ENCODE measurements around the gene ACVR1B.

The ACVR1B gene

DNA sequence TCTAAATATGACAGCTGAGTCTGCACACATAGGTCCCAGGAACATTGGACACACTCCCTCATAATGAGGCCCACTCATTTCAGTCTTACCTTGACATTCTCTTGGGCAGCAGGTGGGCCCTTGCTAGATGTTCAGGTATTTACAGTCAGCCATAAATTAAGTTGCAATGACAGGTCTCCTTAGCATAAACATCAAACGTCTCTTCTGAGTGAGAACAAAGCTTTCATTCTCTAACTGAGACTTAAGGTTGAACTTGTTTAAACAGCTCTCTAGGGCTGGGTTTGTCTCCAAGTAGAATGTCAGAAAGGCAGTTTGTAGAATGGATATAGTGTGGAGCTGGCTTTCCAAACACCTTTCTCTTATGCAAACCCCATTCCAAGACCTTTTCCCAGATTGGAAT, 10.3 kb downstream of the ACVR1B start:
- H3K4me3 ChIP-seq (ENCODE audit: low read length) = no peak overlapping the region
- H3K27ac ChIP-seq (ENCODE audit: low read length) = no peak overlapping the region
- H3K9me3 ChIP-seq (ENCODE audit: control insufficient read depth, low read depth, low read length) = no peaks in the 10 kb centered on the region
- H3K27me3 ChIP-seq (ENCODE audit: control insufficient read depth, insufficient read depth, low read length) = no peaks in the 10 kb centered on the region
- H3K36me3 ChIP-seq (ENCODE audit: control insufficient read depth, low read depth, low read length) = no peaks in the 10 kb centered on the region
- no peak overlapping the region for H3K9ac ChIP-seq (ENCODE audit: low read length)
- no peaks in the 10 kb centered on the region for H3K4me1 ChIP-seq (ENCODE audit: control insufficient read depth, low read depth, low read length)

DNA sequence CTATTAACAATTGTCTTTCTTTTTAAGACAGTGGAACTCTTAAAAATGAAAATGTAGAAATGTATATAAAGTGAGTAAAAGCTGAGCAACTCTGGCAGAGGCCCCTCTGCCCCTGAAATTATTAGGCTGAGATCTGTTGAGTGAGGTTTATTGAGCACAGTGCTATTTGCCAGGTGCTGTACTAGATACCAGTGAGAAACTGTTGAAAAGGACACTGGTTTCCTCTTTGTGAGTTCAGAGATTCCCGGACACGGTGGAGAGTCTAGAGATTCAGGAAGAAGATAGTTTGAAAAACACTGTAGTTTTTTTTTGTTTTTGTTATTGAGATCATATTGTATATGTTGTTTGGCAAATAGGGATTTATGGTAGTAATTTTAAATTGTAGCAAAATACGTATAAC, 11.2 kb downstream of the ACVR1B start:
- no peaks in the 10 kb centered on the region for H3K27me3 ChIP-seq (ENCODE audit: control insufficient read depth, insufficient read depth, low read length)
- no peak overlapping the region for H3K9ac ChIP-seq (ENCODE audit: low read length)
- no peak overlapping the region for H3K27ac ChIP-seq (ENCODE audit: low read length)
- H3K36me3 ChIP-seq (ENCODE audit: control insufficient read depth, low read depth, low read length) = no peaks in the 10 kb centered on the region
- no peak overlapping the region for H3K4me3 ChIP-seq (ENCODE audit: low read length)
- H3K4me1 ChIP-seq (ENCODE audit: control insufficient read depth, low read depth, low read length) = no peaks in the 10 kb centered on the region
- no peaks in the 10 kb centered on the region for H3K9me3 ChIP-seq (ENCODE audit: control insufficient read depth, low read depth, low read length)

DNA sequence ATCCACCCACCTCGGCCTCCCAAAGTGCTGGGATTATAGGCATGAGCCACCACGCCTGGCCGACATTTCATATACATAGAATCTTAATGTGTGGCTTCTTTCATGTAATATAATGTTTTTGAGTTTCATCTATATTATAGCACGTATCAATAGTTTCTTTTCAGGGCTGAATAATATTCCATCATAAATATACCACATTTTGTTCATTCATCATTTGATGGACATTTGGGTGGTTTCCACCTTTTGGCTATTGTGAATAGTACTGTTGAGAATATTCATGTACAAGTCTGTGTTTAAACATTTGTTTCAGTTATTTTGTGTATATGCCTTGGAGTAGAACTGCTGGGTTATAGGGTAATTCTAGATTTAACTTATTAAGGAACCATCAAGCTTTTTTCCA, 12.0 kb downstream of the ACVR1B start:
- Histone ChIP-seq H3K36me3 (ENCODE audit: control insufficient read depth, low read depth, low read length) (no peaks in the 10 kb centered on the region), H3K27ac (ENCODE audit: low read length) (no peak overlapping the region), H3K4me1 (ENCODE audit: control insufficient read depth, low read depth, low read length) (no peaks in the 10 kb centered on the region), H3K9ac (ENCODE audit: low read length) (no peak overlapping the region), H3K9me3 (ENCODE audit: control insufficient read depth, low read depth, low read length) (no peaks in the 10 kb centered on the region), H3K4me3 (ENCODE audit: low read length) (no peak overlapping the region), H3K27me3 (ENCODE audit: control insufficient read depth, insufficient read depth, low read length) (no peaks in the 10 kb centered on the region)

DNA sequence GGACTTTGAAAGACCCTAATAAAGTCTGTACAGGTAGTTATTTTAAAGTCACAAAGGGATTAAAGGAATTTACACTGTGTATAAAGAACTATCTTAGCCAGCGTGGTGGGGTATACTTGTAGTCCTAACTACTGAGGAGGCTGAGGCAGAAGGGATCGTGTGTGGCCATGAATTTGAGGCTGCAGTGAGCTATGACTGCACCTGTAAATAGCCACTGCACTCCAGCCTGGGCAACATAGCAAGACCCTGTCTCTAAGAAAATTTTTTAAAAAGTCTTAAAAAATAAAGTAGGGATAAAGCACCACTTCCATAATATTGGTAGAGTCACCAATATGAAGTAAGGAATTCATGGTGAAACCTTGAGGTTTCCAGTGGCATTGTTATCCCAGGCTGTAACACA, 18.1 kb downstream of the ACVR1B start:
- Histone ChIP-seq H3K27ac (ENCODE audit: low read length) (no peak overlapping the region), H3K9ac (ENCODE audit: low read length) (no peak overlapping the region), H3K4me3 (ENCODE audit: low read length) (no peak overlapping the region), H3K9me3 (ENCODE audit: control insufficient read depth, low read depth, low read length) (no peaks in the 10 kb centered on the region), H3K27me3 (ENCODE audit: control insufficient read depth, insufficient read depth, low read length) (no peaks in the 10 kb centered on the region), H3K36me3 (ENCODE audit: control insufficient read depth, low read depth, low read length) (no peaks in the 10 kb centered on the region), H3K4me1 (ENCODE audit: control insufficient read depth, low read depth, low read length) (peaks cover 8% of the 10 kb centered on the region)

DNA sequence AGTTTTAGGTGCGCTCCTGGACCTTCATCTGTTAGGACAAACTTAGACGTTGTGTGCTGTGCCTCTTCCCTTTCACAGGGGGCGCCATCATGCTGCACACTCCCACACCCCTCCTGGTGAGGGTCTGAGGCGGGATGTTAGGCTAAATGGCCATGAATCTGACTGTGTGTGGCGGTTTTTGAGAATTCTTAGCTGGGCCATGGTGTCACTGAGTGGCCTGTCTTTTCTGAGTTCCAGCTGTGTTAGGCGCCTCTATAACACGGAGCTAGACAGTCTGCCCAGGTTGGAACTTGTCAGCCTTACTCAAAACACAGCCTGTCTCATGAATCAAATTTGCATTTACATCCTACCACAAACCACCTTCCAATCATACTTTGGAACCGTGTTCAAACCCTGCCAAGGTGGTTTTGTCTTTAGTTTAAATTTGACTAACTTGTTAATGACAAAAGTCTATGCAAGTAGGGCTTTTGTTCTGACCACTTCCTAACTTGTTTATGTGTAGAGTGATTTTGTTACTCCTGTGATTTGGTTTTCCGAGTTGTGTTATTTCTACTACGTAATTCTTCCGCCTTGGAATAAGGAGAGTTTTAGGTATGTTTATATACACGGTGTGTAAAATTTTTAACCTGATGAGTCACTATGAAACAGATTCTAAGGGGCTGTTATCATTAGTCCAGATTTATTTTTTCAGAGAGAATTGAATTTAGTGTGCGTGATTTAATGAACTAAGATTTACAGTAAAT, 19.6 kb downstream of the ACVR1B start:
- no peak overlapping the region for H3K4me3 ChIP-seq (ENCODE audit: low read length)
- peaks cover under 1% of the 10 kb centered on the region for H3K36me3 ChIP-seq (ENCODE audit: control insufficient read depth, low read depth, low read length)
- peaks cover 13% of the 10 kb centered on the region for H3K4me1 ChIP-seq (ENCODE audit: control insufficient read depth, low read depth, low read length)
- no peak overlapping the region for H3K9ac ChIP-seq (ENCODE audit: low read length)
- no peaks in the 10 kb centered on the region for H3K9me3 ChIP-seq (ENCODE audit: control insufficient read depth, low read depth, low read length)
- H3K27ac ChIP-seq (ENCODE audit: low read length) = no peak overlapping the region
- no peaks in the 10 kb centered on the region for H3K27me3 ChIP-seq (ENCODE audit: control insufficient read depth, insufficient read depth, low read length)

DNA sequence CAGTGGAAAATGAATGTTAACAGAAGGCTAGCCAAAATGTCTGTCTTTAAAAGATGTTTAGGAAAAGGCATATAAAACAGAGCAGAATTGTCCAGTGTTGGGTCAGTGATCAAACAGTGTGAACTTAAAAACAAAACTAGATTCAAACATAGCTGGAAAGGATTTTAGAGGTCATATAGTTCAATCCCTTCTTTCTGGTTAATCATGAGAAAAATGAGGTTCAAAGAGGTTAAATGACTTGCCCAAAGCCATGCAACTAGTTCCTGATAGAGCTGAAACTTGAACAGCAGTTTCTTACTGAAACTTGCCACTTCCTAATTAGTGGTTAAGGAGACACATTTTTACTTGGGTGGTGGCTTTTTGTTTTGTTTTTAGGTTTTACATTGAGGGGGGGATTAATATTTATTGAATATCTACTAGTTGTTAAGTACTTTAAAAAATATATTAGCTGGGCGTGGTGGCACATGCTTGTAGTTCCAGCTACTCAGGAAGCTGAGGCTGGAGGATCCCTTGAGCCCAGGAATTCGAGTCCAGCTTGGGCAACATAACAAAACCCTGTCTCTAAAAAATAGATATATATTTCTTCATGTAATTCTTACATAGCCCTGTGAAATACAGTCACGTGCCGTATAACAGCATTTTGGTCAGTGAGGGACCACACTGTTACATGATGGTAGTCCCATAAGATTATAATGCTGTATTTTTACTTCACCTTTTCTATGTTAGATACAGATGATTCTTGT, 20.4 kb downstream of the ACVR1B start:
- no peak overlapping the region for H3K4me3 ChIP-seq (ENCODE audit: low read length)
- peaks cover 13% of the 10 kb centered on the region for H3K4me1 ChIP-seq (ENCODE audit: control insufficient read depth, low read depth, low read length)
- H3K27me3 ChIP-seq (ENCODE audit: control insufficient read depth, insufficient read depth, low read length) = no peaks in the 10 kb centered on the region
- no peak overlapping the region for H3K27ac ChIP-seq (ENCODE audit: low read length)
- H3K36me3 ChIP-seq (ENCODE audit: control insufficient read depth, low read depth, low read length) = peaks cover 8% of the 10 kb centered on the region
- H3K9me3 ChIP-seq (ENCODE audit: control insufficient read depth, low read depth, low read length) = no peaks in the 10 kb centered on the region
- no peak overlapping the region for H3K9ac ChIP-seq (ENCODE audit: low read length)

DNA sequence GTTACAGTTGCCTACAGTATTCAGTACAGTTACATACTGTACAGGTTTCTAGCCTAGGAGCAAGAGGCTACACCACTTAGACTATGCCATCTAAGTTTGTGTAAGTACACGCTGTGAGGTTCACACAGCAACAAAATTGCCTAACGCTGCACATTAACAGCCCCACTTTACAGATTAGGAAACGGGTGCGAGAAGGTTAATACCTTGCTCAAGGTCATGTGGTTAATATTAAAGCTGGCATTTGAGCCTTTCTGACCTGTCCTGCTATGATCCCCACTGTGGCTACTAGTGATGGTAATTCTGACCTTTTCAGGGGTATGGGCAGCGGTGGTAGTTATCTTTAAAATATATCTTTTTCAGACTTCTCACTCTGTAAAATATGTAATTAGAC, 20.9 kb downstream of the ACVR1B start:
- Histone ChIP-seq H3K36me3 (ENCODE audit: control insufficient read depth, low read depth, low read length) (peaks cover 9% of the 10 kb centered on the region), H3K4me1 (ENCODE audit: control insufficient read depth, low read depth, low read length) (peaks cover 13% of the 10 kb centered on the region), H3K27me3 (ENCODE audit: control insufficient read depth, insufficient read depth, low read length) (no peaks in the 10 kb centered on the region), H3K4me3 (ENCODE audit: low read length) (no peak overlapping the region), H3K9me3 (ENCODE audit: control insufficient read depth, low read depth, low read length) (no peaks in the 10 kb centered on the region), H3K27ac (ENCODE audit: low read length) (no peak overlapping the region), H3K9ac (ENCODE audit: low read length) (no peak overlapping the region)

DNA sequence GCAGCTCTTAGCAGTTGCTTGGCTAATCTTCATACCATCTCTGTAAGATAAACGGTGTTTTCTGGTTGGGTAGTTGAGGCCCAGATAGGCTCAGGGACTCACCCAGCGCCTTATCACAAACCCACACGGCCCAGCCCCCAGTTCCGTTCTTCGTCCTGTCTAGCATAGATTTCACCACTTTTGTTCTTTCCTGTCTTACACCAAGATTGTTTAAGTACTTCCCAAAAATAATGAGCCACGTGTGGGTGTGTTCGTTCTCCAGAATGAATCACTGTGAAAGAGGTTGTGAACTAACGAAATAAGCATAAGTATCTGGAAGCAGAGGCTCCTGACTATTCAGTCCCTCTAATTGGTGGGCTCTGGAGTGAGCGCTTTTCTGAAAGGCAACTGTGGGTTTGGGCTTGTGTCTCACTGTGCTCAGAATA, 21.4 kb downstream of the ACVR1B start:
- H3K36me3 ChIP-seq (ENCODE audit: control insufficient read depth, low read depth, low read length) = peaks cover 9% of the 10 kb centered on the region
- no peak overlapping the region for H3K9ac ChIP-seq (ENCODE audit: low read length)
- H3K9me3 ChIP-seq (ENCODE audit: control insufficient read depth, low read depth, low read length) = no peaks in the 10 kb centered on the region
- H3K27ac ChIP-seq (ENCODE audit: low read length) = no peak overlapping the region
- H3K4me3 ChIP-seq (ENCODE audit: low read length) = no peak overlapping the region
- H3K27me3 ChIP-seq (ENCODE audit: control insufficient read depth, insufficient read depth, low read length) = no peaks in the 10 kb centered on the region
- peaks cover 13% of the 10 kb centered on the region for H3K4me1 ChIP-seq (ENCODE audit: control insufficient read depth, low read depth, low read length)

DNA sequence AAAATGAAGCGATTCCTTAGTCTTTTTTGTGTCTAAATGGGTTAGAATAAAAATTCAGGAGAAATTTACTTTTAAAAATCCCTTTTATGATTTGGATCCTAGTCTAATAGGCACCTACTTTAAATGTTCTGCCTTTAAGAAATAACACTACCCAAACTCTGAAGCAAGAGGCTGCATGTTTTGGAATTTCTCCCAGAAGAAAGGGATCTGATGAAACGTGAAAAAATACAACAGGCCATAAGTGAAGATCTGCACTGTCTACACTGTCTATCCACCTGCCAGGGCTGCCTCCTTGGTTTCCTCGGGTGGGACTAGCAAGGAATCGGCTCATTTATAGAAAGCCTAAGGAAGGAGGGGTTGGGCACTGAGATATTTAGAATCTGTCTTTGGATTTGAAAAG, 22.1 kb downstream of the ACVR1B start:
- no peak overlapping the region for H3K27ac ChIP-seq (ENCODE audit: low read length)
- no peaks in the 10 kb centered on the region for H3K27me3 ChIP-seq (ENCODE audit: control insufficient read depth, insufficient read depth, low read length)
- H3K36me3 ChIP-seq (ENCODE audit: control insufficient read depth, low read depth, low read length) = peaks cover 9% of the 10 kb centered on the region
- no peaks in the 10 kb centered on the region for H3K9me3 ChIP-seq (ENCODE audit: control insufficient read depth, low read depth, low read length)
- H3K4me3 ChIP-seq (ENCODE audit: low read length) = no peak overlapping the region
- no peak overlapping the region for H3K9ac ChIP-seq (ENCODE audit: low read length)
- peaks cover 13% of the 10 kb centered on the region for H3K4me1 ChIP-seq (ENCODE audit: control insufficient read depth, low read depth, low read length)

DNA sequence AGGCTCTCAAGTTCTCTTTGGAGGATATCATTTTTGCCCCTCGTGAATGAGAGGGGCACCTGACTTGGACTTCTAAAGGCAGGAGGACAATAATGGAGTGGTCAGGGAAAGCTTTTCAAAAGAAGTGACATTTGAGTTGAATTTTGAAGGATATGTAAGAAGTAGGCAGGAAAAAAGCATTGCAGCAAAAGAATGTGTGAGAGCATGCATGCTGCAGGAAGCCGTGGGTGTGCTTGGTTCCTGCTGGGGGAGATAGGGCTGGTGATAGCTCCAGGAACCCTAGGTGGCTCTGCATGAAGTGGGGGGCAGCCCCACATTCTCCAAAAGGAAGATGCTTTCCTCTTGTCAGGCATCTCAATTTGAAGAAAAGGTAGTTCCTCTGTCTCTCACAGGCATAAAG, 23.1 kb downstream of the ACVR1B start:
- Histone ChIP-seq H3K27me3 (ENCODE audit: control insufficient read depth, insufficient read depth, low read length) (no peaks in the 10 kb centered on the region), H3K4me1 (ENCODE audit: control insufficient read depth, low read depth, low read length) (peaks cover 13% of the 10 kb centered on the region), H3K4me3 (ENCODE audit: low read length) (no peak overlapping the region), H3K27ac (ENCODE audit: low read length) (no peak overlapping the region), H3K36me3 (ENCODE audit: control insufficient read depth, low read depth, low read length) (peaks cover 9% of the 10 kb centered on the region), H3K9ac (ENCODE audit: low read length) (no peak overlapping the region), H3K9me3 (ENCODE audit: control insufficient read depth, low read depth, low read length) (no peaks in the 10 kb centered on the region)

DNA sequence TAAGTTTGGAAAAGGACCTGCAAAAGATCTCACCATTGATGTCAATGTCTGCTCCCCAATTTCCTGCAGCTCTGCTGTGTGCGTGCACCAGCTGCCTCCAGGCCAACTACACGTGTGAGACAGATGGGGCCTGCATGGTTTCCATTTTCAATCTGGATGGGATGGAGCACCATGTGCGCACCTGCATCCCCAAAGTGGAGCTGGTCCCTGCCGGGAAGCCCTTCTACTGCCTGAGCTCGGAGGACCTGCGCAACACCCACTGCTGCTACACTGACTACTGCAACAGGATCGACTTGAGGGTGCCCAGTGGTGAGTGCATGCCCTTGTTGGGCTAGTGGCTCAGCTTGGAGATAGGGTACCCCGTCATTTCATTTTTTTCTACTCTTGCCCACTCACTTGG, 23.7 kb downstream of the ACVR1B start:
- H3K36me3 ChIP-seq (ENCODE audit: control insufficient read depth, low read depth, low read length) = peaks cover 9% of the 10 kb centered on the region
- no peaks in the 10 kb centered on the region for H3K9me3 ChIP-seq (ENCODE audit: control insufficient read depth, low read depth, low read length)
- no peak overlapping the region for H3K27ac ChIP-seq (ENCODE audit: low read length)
- H3K4me3 ChIP-seq (ENCODE audit: low read length) = no peak overlapping the region
- H3K4me1 ChIP-seq (ENCODE audit: control insufficient read depth, low read depth, low read length) = peaks cover 13% of the 10 kb centered on the region
- H3K27me3 ChIP-seq (ENCODE audit: control insufficient read depth, insufficient read depth, low read length) = no peaks in the 10 kb centered on the region
- H3K9ac ChIP-seq (ENCODE audit: low read length) = no peak overlapping the region
